MM.1S (cell line): ENCODE measurements around the gene BEX4.

Source experiments
- DNase-seq: peaks from one replicate; pipeline ENCODE4 v3.0.0-alpha.2; 2015
- H2AFZ ChIP-seq: fragments of 300-600 bp; sonication (generic); 2 replicates; pipeline ENCODE4 v1.6.0; 2016; ENCODE audit warnings: antibody characterized with exemption, low read length
- H3F3A ChIP-seq: fragments of 300-600 bp; sonication (generic); 2 replicates; pipeline ENCODE4 v1.6.1; 2016; ENCODE audit warnings: mild to moderate bottlenecking, antibody characterized with exemption, low read length, moderate library complexity, mixed read lengths; ENCODE audit not compliant: insufficient read depth
- H3K27ac ChIP-seq: fragments of 300-600 bp; sonication (generic); 2 replicates; pipeline ENCODE4 v1.5.1; 2016; ENCODE audit warnings: mild to moderate bottlenecking, low read length
- H3K27me3 ChIP-seq: fragments of 300-600 bp; sonication (generic); replicated peaks from 2 replicates; pipeline ENCODE4 v1.6.0; 2016; ENCODE audit warnings: low read length; ENCODE audit not compliant: insufficient read depth
- H3K36me3 ChIP-seq: fragments of 300-600 bp; sonication (generic); replicated peaks from 2 replicates; pipeline ENCODE4 v1.6.1; 2016; ENCODE audit warnings: mild to moderate bottlenecking, low read length, mixed read lengths; ENCODE audit not compliant: insufficient read depth
- H3K4me1 ChIP-seq: fragments of 300-600 bp; sonication (generic); 2 replicates; pipeline ENCODE4 v1.6.1; 2016; ENCODE audit warnings: low read length, mixed read lengths
- H3K4me2 ChIP-seq: fragments of 300-600 bp; sonication (generic); 2 replicates; pipeline ENCODE4 v1.6.0; 2016; ENCODE audit warnings: low read depth, low read length
- H3K4me3 ChIP-seq: fragments of 300-600 bp; sonication (generic); 2 replicates; pipeline ENCODE4 v1.5.1; 2016; ENCODE audit warnings: low read length, mixed read lengths
- H3K79me2 ChIP-seq: fragments of 300-600 bp; sonication (generic); 2 replicates; pipeline ENCODE4 v1.6.1; 2016; ENCODE audit warnings: mixed run types, low read length, mixed read lengths
- H3K9ac ChIP-seq: fragments of 300-600 bp; sonication (generic); 2 replicates; pipeline ENCODE4 v1.6.1; 2016; ENCODE audit warnings: low read length, mixed read lengths
- H3K9me2 ChIP-seq: fragments of 300-600 bp; sonication (generic); replicated peaks from 2 replicates; pipeline ENCODE4 v1.6.1; 2016; ENCODE audit warnings: mild to moderate bottlenecking, low read length, mixed read lengths; ENCODE audit not compliant: insufficient read depth
- H3K9me3 ChIP-seq: fragments of 300-600 bp; sonication (generic); replicated peaks from 2 replicates; pipeline ENCODE4 v1.6.1; 2016; ENCODE audit warnings: mild to moderate bottlenecking, low read length, mixed read lengths; ENCODE audit not compliant: insufficient read depth
- H4K20me1 ChIP-seq: fragments of 300-600 bp; sonication (generic); 2 replicates; pipeline ENCODE4 v1.6.1; 2016; ENCODE audit warnings: mild to moderate bottlenecking, low read length, moderate library complexity, mixed read lengths; ENCODE audit not compliant: insufficient read depth
- CTCF ChIP-seq: fragments of 300-600 bp; sonication (generic); IDR thresholded peaks from 2 replicates; pipeline ENCODE4 v1.5.1; 2016; ENCODE audit warnings: antibody characterized with exemption, low read length, mixed read lengths
- EZH2 ChIP-seq: fragments of 300-600 bp; sonication (generic); optimal IDR thresholded peaks from 2 replicates; pipeline ENCODE3; 2017; ENCODE audit warnings: low read depth, mild to moderate bottlenecking, antibody characterized with exemption, low read length, mixed read lengths
- EZH2phosphoT487 ChIP-seq: fragments of 300-600 bp; sonication (generic); IDR thresholded peaks from 2 replicates; pipeline ENCODE4 v1.6.1; 2018; ENCODE audit warnings: antibody characterized with exemption, low read length

BEX4 gene

GRCh38 chrX:103258275-103258674 is 43.4 kb downstream of the BEX4 start:
- no peak overlapping the region for H3K27ac ChIP-seq
- H2AFZ ChIP-seq = no peak overlapping the region
- no peaks in the 10 kb centered on the region for H3K9me3 ChIP-seq
- no peak overlapping the region for H3K4me2 ChIP-seq
- H3K27me3 ChIP-seq = no peaks in the 10 kb centered on the region
- H3K9me2 ChIP-seq = no peaks in the 10 kb centered on the region
- no peaks in the 10 kb centered on the region for H4K20me1 ChIP-seq
- TF ChIP-seq EZH2 (no peak), EZH2phosphoT487 (no peak), CTCF (no peak)
- no peaks in the 10 kb centered on the region for H3F3A ChIP-seq
- H3K4me1 ChIP-seq = no peaks in the 10 kb centered on the region
- no peaks in the 10 kb centered on the region for H3K36me3 ChIP-seq
- no peak for DNase-seq
- H3K4me3 ChIP-seq = no peak overlapping the region
- H3K79me2 ChIP-seq = peaks cover 9% of the 10 kb centered on the region
- H3K9ac ChIP-seq = no peak overlapping the region
